ENCODE results near the gene SURF4.

The SURF4 gene

GRCh38 chr9:133375724-133376654 is at the start of gene SURF4, which contains the start of gene STKLD1:
SURF4 (minus strand) TSS chr9:133376060; CDS start chr9:133375969, 91 bp downstream.
STKLD1 (plus strand) TSS chr9:133376366; CDS start chr9:133376474, 108 bp downstream.
- peak; percentile 95 for DNase-seq
- peaks cover 10% of the 10 kb centered on the region for H3K9me3 ChIP-seq (ENCODE audit: severe bottlenecking)
- H3K27me3 ChIP-seq (ENCODE audit: insufficient read depth, low read depth, severe bottlenecking) = no peaks in the 10 kb centered on the region
- TF ChIP-seq CTCF (IDR thresholded peaks at IDR 0.05; ENCODE audit: low read depth, low read length) = no peak
- H3K36me3 ChIP-seq = peaks cover 25% of the 10 kb centered on the region
- H3K4me3 ChIP-seq (ENCODE audit: low read depth, low read length) = peak within 1 kb of the TSS; percentile 78
- H3K27ac ChIP-seq = peak within 1 kb of the TSS; percentile 94

- no peak overlapping the region for H3K27ac ChIP-seq
- H3K27me3 ChIP-seq (ENCODE audit: insufficient read depth, low read depth, severe bottlenecking) = no peaks in the 10 kb centered on the region
- H3K9me3 ChIP-seq (ENCODE audit: severe bottlenecking) = no peaks in the 10 kb centered on the region
- TF ChIP-seq CTCF (IDR thresholded peaks at IDR 0.05; ENCODE audit: low read depth, low read length) = no peak
- no peak for DNase-seq
- no peak overlapping the region for H3K4me3 ChIP-seq (ENCODE audit: low read depth, low read length)
- H3K36me3 ChIP-seq = no peaks in the 10 kb centered on the region
These were observed 49.3 kb upstream of the SURF4 start for GRCh38 chr9:133425049-133425632.

GRCh38 chr9:133424187-133424586 is 48.3 kb upstream of the SURF4 start:
- no peak for TF ChIP-seq CTCF (IDR thresholded peaks at IDR 0.05; ENCODE audit: low read depth, low read length)
- no peak overlapping the region for H3K4me3 ChIP-seq (ENCODE audit: low read depth, low read length)
- H3K9me3 ChIP-seq (ENCODE audit: severe bottlenecking) = no peaks in the 10 kb centered on the region
- H3K27me3 ChIP-seq (ENCODE audit: insufficient read depth, low read depth, severe bottlenecking) = no peaks in the 10 kb centered on the region
- H3K36me3 ChIP-seq = no peaks in the 10 kb centered on the region
- no peak overlapping the region for H3K27ac ChIP-seq
- DNase-seq = no peak

GRCh38 chr9:133423216-133423615 is 47.4 kb upstream of the SURF4 start:
- no peak overlapping the region for H3K4me3 ChIP-seq (ENCODE audit: low read depth, low read length)
- no peaks in the 10 kb centered on the region for H3K36me3 ChIP-seq
- H3K27me3 ChIP-seq (ENCODE audit: insufficient read depth, low read depth, severe bottlenecking) = no peaks in the 10 kb centered on the region
- no peaks in the 10 kb centered on the region for H3K9me3 ChIP-seq (ENCODE audit: severe bottlenecking)
- no peak for DNase-seq
- no peak for TF ChIP-seq CTCF (IDR thresholded peaks at IDR 0.05; ENCODE audit: low read depth, low read length)
- H3K27ac ChIP-seq = no peak overlapping the region

- peak; percentile 53 for DNase-seq
- H3K27me3 ChIP-seq (ENCODE audit: insufficient read depth, low read depth, severe bottlenecking) = no peaks in the 10 kb centered on the region
- H3K27ac ChIP-seq = no peak within 1 kb of the TSS
- no peaks in the 10 kb centered on the region for H3K36me3 ChIP-seq
- peak; percentile 50; the same call in 1 of the 2 replicates for TF ChIP-seq CTCF (IDR thresholded peaks at IDR 0.05; ENCODE audit: low read depth, low read length)
- no peak within 1 kb of the TSS for H3K4me3 ChIP-seq (ENCODE audit: low read depth, low read length)
- no peaks in the 10 kb centered on the region for H3K9me3 ChIP-seq (ENCODE audit: severe bottlenecking)
These were observed 46.0 kb upstream of the SURF4 start, which contains the start of gene ADAMTS13 for GRCh38 chr9:133421615-133422542. ADAMTS13 (plus strand) TSS chr9:133422367; CDS start chr9:133422444, 77 bp downstream.

All from WERI-Rb-1 (cell line).